COLO668 (cell line): ENCODE measurements around the gene SLC25A4.
A peak's percentile ranks its signal among the peaks of the same experiment; 100 is the strongest.
"Not testable (repeated sequence)": the region's sequence is repeated elsewhere in the genome, so short reads cannot be mapped to it uniquely, and the experiment has no call there.

ENCODE experiments used
- DNase-seq: peaks from one replicate; lab custom pipeline; 2025; ENCODE audit not compliant: unreplicated experiment; lab: John Stamatoyannopoulos, UW

Gene SLC25A4

DNA sequence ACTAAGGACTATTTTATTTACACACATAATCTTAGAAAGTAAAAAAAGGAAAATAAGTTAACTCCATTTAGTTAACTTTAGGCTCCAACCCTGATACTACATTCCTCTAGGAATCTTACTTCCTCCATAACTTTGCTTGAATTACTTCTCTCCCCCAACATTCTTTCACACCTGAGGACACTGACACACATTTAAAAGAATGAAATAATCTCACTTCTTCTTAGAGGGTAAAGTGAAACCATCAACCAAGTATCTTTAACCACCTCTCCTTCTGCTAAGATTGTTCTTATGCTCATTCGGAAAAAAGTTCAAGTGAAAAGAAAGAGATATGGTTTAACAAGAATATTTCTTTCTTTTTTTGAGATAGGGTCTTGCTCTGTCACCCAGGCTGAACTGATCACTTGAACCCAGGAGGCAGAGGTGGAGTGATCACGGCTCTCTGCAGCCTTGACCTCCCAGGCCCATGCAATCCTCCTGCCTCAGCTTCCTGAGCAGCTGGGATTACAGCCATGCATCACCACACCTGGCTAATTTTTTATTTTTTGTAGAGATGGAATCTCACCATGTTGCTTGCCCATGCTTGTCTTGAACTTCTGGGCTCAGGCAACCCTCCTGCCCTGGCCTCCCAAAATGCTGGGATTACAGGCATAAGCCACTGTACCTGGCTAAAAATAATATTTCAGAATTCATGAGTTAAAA is 28.5 kb downstream of the SLC25A4 start:
- DNase-seq, result no peak

GRCh38 chr4:185179488-185179887 is 36.4 kb downstream of the SLC25A4 start:
- no peak for DNase-seq

GRCh38 chr4:185182239-185182638 is 39.2 kb downstream of the SLC25A4 start:
- DNase-seq, result no peak

GRCh38 chr4:185183622-185184281 is 40.7 kb downstream of the SLC25A4 start:
- peak; percentile 86 for DNase-seq

DNA sequence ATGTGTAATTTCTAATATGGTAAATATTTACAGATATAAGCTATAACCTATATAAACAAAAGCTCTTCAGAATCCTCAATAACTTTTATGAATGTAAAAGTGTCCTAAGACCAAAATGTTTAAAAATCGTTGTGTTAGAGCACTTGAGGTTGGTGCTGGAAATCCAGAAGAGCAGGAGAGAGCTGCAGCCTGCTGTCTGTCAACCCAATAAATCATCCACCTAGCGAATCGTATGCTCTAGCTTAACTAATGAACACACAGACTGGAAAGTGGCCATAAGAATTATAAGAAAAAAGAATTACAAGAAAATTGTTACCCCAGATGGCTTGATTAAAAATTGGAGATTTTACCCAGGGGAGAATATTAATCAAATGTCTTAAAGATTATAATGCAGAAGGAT is 43.7 kb downstream of the SLC25A4 start:
- DNase-seq, result no peak

DNA sequence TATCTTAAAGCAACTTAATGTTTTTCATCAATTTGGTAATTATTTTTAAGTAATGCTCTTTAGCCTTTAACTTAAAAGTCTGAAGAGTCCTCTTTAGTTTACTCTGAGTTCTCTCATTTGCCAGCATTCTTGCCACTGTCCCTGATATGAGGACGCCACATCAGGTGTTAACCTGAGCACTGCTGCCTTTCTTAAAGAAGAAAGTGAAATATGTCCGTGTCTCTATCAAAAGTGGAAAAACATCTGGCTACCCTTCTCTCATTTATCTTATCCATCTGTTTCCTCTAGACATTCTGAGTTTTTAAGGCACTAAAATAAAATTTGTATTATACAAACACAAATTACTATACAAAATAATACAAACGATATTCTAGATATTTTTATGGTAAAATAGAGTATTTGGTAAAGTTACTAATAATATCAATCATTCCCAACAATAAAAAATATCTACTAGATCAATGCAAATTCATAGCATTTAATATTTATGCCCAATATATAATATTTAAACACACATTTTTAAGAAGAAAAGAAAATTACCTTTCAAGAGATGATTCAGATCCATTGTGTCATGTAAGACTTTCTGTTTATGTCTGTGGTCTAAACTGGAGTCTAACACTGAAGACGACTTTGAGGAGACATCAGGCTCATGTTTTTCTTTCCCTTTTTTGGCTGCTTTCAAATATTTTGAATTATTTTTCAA is 46.7 kb downstream of the SLC25A4 start:
- no peak for DNase-seq

DNA sequence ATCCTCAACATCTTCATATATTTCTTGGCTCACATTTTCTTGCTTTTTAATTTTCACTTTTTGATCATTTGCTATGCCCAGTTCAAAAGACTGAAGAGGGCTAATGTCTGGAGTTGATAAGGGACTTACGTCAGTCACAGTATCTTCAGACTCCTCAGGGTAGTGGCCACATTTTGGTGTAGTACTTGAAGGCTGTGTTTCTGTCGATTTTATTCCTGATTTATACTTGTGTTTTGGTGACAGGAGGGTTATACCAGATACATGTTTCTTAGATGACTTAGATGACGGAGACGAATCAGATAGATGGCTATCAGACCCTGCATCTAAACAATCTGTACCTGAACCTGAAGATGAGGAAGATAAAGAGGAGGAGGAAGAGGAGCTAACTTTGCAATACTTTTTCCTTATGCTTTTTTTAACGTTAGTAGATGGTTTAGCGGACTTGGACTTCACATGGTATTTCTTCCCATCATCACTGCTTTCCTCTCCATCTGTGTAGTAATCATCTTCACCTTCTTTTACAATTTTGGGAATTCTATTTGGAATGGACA is 47.3 kb downstream of the SLC25A4 start:
- DNase-seq, result no peak

- no peak for DNase-seq
These were observed 49.0 kb downstream of the SLC25A4 start for GRCh38 chr4:185192059-185192458.

DNA sequence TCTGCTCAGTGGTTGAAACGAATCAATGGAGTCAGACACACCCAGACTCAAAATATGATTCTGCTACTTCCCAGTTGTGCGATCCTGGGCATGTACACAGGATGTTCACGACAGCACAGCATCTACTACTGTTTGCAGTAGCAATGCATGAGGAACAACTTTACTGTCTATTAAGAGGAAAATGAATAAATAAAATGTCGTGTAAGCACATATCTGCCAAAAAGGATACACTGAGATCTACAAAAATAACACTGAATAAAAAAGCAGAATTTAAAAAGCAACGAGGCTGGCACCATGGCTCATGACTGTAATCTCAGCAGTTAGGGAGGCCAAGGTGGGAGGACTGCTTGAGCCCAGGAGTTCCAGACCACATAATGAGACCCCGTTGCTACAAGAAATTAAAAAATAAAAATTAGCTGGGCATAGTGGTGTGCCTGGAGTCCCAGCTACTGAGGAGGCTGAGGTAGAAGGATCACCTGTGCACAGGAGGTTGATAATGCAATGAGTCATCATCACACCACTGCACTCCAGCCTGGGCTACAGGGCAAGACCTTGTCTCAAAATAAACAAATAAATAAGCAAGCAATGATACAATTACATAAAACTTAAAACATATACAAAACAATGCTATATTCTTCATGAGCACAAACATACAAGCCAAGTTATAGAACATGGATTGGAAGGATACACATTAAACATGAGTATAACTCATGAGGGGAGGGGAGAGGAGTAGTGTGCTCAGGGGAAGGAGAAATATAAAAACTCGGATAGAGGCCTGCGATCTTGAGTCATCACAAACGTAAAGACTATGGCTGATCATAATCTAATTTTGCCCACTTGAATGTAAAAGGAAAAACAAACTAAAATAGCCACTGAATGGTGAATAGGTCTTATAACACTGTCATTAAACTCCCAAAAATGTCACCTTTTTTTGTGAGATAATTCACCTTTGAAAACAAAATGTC is 52.1 kb downstream of the SLC25A4 start:
- no peak for DNase-seq

DNA sequence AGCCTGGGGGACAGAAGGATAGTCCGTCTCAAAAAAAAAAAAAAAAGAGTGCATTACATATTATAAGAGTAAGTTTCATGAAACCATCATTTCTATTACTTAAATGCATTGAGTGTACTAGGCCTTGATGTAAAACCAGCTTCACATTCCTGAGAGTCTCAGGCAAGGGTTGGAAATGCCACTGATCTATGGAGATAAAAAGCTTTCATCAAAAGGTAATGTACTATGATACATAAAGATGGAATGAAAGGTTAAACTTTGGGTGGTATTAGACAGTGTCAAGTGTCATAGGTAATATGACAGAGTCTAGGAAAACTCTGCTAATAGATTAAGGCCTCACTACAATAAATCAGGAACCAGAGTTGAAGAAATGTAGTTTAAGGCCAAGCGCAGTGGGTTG is 53.4 kb downstream of the SLC25A4 start:
- no peak for DNase-seq

DNA sequence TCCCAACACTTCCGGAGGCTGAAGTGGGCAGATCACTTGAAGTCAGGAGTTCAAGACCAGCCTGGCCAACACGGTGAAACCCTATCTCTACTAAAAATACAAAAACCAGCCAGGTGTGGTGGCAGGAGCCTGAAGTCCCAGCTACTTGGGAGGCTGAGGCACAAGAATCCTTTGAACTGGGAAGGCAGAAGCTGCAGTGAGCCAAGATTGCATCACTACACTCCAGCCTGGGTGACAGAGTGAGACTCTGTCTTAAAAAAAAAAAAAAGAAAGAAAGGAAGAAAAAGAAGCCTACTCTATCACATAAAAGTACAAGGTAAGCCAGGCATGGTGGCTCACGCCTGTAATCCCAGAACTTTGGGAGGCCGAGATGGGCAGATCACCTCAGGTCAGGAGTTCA is 55.1 kb downstream of the SLC25A4 start:
- DNase-seq, result not testable (repeated sequence)
